22Rv1 (cell line): ENCODE data around the gene SIPA1L3.

Experiments
- H3K27ac ChIP-seq: fragments of 450-650 bp; 2 replicates; pipeline ENCODE4 v1.5.1; 2017
- CTCF ChIP-seq: fragments of 450-650 bp; IDR thresholded peaks from 2 replicates; pipeline ENCODE4 v1.5.1; 2017; ENCODE audit warnings: mild to moderate bottlenecking
- ZFX ChIP-seq: fragments of 450-650 bp; IDR thresholded peaks from 2 replicates; pipeline ENCODE4 v1.6.1; 2017; ENCODE audit warnings: antibody characterized with exemption, borderline replicate concordance

Gene SIPA1L3

DNA sequence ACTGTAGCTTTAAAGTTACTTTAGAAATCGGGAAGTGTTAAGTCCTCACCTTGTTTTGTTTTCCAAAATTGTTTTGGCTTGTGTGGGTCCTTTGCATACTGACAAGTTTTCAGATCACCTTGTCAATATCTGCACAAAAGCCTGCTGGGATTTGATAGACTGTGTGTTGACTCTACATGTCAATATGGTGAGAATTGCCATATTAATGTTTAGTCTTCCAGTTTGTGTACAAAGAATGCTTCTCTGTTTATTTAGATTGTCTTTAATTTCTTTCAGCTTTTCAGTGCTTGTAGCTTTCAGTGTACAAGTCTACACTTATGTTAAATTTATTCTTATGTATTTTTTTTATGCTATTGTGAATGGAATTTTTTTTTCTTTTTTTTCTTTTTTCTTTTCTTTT is 50.2 kb downstream of the SIPA1L3 start:
- TF ChIP-seq ZFX (no peak), CTCF (no peak)
- H3K27ac ChIP-seq, result no peak overlapping the region

GRCh38 chr19:37959665-37960114 is 52.7 kb downstream of the SIPA1L3 start:
- TF ChIP-seq CTCF (no peak), ZFX (no peak)
- H3K27ac ChIP-seq, result no peak overlapping the region

DNA sequence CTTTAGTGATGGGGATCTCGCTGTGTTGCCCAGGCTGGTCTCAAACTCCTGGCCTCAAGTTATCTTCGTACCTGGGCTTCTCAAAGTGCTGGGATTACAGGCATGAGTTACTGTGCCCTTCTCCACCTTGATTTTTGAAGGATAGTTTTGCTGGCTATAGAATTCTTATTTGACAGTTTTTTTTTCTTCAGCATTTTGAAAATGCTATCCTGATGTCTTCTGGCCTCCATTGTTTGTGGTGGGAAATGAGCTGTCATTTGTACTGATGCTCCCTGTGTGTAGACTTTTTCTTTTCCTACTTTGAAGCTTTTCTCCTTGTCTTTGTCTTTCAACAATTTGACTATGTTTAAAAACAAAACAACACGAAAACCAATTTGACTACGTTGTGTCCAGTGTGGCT is 54.2 kb downstream of the SIPA1L3 start:
- TF ChIP-seq ZFX (no peak), CTCF (no peak)
- H3K27ac ChIP-seq, result no peak overlapping the region

DNA sequence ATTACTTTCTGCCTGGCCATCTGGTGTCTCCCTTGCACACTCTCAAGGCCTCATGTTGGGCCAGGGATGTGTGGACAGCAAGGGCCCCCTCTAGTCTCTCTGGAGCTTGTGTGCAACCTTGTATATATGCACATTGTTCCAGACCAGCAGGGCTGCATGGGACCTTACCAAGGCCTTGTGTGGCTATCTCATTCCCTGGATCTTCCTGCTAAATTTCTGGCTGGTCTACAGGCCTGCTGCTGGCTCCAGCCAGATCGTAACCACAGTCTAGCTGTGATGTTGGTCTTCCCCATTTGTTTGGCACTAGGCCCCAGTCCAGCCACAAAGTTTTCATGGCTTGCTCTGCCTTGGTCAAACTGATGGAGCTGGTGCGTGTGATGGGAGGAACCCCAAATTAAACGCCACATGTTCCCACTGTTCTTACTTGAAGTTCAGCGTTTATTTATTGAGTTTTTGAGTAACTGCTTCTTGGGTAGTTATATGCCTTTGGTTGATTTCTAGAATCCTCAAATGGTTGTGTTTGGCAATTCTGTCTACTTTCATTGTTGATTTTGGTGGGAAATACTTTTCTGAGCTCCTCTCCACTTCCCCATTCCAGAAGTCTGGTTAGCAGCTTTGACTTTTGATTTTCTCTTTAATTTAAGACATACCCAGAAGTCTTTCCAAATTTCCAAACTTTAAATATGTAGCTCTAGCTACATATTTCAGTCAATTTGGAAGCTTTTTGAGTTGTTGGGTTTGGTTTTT is 56.4 kb downstream of the SIPA1L3 start:
- TF ChIP-seq ZFX, result no peak
- no peak for TF ChIP-seq CTCF
- H3K27ac ChIP-seq, result no peak overlapping the region

DNA sequence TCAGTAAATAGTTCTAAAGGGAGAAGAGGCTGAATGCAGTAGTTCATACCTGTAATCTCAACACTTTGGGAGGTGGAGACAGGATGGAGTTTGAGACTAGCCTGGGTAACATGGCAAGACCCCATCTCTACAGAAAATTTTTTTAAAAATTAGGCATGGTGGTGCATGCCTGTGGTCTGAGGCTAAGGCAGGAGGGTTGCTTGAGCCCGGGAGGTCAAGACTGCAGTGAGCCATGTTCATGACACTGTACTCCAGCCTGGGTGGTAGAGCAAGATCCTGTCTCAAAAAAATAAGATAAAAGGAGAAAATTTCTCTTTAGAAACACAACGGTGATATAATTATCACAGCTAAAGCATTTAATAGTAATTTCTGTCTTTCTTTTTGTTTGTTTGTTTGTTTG is 57.1 kb downstream of the SIPA1L3 start:
- TF ChIP-seq CTCF, result no peak
- no peak for TF ChIP-seq ZFX
- H3K27ac ChIP-seq, result no peak overlapping the region

- no peak overlapping the region for H3K27ac ChIP-seq
- TF ChIP-seq CTCF, result no peak
- TF ChIP-seq ZFX, result no peak
Measured at GRCh38 chr19:37966211-37966661, 59.2 kb downstream of the SIPA1L3 start.

DNA sequence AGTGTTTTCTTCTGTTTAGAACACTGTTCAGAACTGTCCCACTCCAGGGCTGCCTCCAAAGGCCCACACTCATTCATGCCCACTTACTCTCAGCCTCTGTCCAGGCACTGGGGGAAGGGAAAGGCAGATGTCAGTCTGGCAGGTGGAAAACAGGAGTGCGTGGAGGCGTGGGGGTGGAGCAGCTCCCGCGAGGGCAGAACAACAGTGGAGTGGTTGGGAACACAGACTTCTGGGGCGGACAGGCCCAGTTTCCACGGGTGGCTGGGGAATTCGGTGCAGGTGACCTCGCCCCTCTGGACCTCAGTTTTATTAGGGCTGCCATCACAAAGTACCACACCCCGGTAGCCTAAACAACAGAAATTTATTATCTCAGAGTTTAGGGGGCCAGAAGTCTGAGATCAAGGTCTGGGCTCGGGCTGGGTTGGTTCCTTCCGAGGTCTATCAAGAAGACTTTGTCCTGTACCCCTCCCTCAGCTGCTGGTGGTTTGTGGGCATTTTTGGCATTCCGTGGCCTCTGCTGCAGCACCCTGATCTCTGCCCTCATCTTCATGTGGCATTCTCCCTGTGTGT is 59.7 kb downstream of the SIPA1L3 start:
- H3K27ac ChIP-seq, result no peak overlapping the region
- no peak for TF ChIP-seq CTCF
- TF ChIP-seq ZFX, result no peak
